Endothelial cell (in vitro differentiated cells): Measurements from ENCODE around the gene MADD. TPM values are rescaled to one million over a fixed set of nuclear protein-coding genes. Genes with fewer than 3 reads are reported as not detected.

Experiments used
- DNase-seq: peaks from one replicate; pipeline ENCODE4 v3.0.0; 2021; ENCODE audit warnings: low spot score
- H3K27ac Mint-ChIP-seq: one replicate; pipeline ENCODE4 v1.8.0; 2021; ENCODE audit warnings: mixed read lengths, inconsistent platforms; ENCODE audit not compliant: unreplicated experiment
- H3K27me3 Mint-ChIP-seq: one replicate; pipeline ENCODE4 v1.8.0; 2021; ENCODE audit warnings: mild to moderate bottlenecking, moderate library complexity, mixed read lengths, inconsistent platforms; ENCODE audit not compliant: unreplicated experiment
- H3K36me3 Mint-ChIP-seq: one replicate; pipeline ENCODE4 v1.8.0; 2021; ENCODE audit warnings: mild to moderate bottlenecking, low read depth, mixed read lengths, inconsistent platforms; ENCODE audit not compliant: unreplicated experiment
- H3K4me1 Mint-ChIP-seq: one replicate; pipeline ENCODE4 v1.8.0; 2021; ENCODE audit warnings: mild to moderate bottlenecking, mixed read lengths, inconsistent platforms; ENCODE audit not compliant: unreplicated experiment
- H3K4me3 Mint-ChIP-seq: one replicate; pipeline ENCODE4 v1.8.0; 2021; ENCODE audit warnings: mild to moderate bottlenecking, mixed read lengths, inconsistent platforms; ENCODE audit not compliant: unreplicated experiment
- H3K9me3 Mint-ChIP-seq: one replicate; pipeline ENCODE4 v1.8.0; 2021; ENCODE audit warnings: mixed read lengths, inconsistent platforms; ENCODE audit not compliant: unreplicated experiment
- total RNA-seq: library from RNA; stranded (reverse); fragmentation: NEBNext Ultra II Directional; extraction: Animal tissue kit (Norgen Biotek cat#: 25700); gene quantifications from one replicate; pipeline ENCODE4 v1.2.1, GENCODE V29; 2021; ENCODE audit not compliant: unreplicated experiment
- TF ChIP-seq, protein P1 (sequence below): fragments of 200-600 bp; sonication (generic); IDR thresholded peaks from one replicate; pipeline ENCODE4 v1.5.0; 2021; ENCODE audit warnings: antibody characterized with exemption; ENCODE audit not compliant: unreplicated experiment

The MADD gene
- total RNA-seq, 1 donor from 2014 or later: 61.2 TPM

DNA sequence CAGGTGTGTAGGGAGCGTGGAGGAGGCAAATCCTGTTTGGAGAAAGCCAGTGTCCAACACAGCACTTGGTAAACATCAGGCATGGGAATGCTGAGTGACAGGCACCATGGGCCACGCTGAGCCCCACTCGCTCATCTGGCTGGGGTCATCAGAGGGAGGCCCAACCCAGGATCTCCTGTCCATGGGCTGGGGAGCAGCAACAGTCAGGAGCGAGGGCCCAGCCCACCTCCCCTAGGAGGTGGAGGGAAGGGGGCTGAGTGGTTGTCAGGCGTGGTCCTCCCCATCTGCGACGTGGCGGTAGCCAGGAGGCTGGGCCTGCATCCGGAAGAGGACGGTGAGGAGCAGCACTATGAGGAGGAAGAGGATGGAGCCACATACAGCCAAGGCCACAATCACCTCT, 30.1 kb upstream of the MADD start:
- Mint-ChIP-seq H3K27ac (no peak overlapping the region), H3K27me3 (peaks cover 12% of the 10 kb centered on the region), H3K4me1 (peaks cover 16% of the 10 kb centered on the region), H3K4me3 (no peak overlapping the region), H3K36me3 (peaks cover 50% of the 10 kb centered on the region), H3K9me3 (no peaks in the 10 kb centered on the region)
- DNase-seq: no peak
- TF ChIP-seq, protein P1, sequence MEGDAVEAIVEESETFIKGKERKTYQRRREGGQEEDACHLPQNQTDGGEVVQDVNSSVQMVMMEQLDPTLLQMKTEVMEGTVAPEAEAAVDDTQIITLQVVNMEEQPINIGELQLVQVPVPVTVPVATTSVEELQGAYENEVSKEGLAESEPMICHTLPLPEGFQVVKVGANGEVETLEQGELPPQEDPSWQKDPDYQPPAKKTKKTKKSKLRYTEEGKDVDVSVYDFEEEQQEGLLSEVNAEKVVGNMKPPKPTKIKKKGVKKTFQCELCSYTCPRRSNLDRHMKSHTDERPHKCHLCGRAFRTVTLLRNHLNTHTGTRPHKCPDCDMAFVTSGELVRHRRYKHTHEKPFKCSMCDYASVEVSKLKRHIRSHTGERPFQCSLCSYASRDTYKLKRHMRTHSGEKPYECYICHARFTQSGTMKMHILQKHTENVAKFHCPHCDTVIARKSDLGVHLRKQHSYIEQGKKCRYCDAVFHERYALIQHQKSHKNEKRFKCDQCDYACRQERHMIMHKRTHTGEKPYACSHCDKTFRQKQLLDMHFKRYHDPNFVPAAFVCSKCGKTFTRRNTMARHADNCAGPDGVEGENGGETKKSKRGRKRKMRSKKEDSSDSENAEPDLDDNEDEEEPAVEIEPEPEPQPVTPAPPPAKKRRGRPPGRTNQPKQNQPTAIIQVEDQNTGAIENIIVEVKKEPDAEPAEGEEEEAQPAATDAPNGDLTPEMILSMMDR: no peak

DNA sequence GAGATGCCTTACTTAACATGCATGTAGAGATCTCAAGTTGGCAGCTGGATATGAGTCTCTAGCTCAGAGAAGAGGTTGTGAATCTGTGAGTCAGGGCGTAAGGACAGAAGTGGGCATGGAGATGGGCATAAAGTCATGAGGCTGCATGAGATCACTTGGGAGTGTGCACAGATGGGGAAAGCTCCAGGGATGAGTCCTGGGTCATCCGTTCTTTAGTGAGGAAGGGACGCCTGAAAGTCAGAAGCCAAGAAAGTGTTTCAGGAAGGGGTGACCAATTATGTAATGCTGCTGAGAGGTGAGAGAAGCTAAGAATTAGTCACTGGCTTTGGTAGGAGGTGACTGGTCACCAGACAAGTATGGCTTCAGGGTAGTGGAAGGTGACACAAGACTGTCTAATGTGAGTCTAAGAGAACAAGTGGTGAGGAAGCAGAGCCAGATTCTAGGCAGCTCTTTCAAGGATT, 28.1 kb upstream of the MADD start:
- Mint-ChIP-seq H3K27ac (peak overlapping the region; percentile 0), H3K9me3 (no peaks in the 10 kb centered on the region), H3K4me1 (peaks cover 9% of the 10 kb centered on the region), H3K36me3 (peaks cover 55% of the 10 kb centered on the region), H3K4me3 (peak overlapping the region; percentile 47), H3K27me3 (peaks cover 10% of the 10 kb centered on the region)
- TF ChIP-seq, protein P1: no peak
- DNase-seq: no peak

DNA sequence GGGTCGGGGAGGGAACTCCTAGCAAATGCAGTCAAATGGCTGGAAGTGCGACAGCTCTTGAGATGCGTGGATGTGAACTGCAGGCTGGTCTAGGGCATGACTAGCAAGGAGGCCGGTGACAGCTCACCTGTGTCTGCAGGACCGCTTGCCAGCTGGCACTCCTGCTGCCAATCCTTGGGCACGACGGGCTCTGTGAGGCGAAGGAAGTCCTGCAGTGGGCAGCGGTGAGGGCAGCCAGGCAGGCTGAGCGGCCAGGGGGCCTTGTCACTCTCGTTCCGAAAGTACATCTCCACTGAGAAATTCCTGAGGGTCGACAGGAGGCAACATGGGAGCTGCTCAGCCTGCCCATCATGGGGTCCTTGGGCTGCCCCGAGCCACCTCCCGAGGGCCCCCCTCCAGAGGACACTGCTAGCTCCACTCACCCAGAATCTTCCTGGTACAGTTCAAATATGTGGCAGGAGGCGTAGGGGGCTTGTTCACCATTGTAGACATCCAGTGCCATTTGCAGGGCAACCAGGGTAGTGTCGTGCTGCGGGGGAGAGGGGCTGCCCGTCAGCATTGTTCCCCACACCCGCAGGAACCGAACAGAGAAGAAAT, 27.2 kb upstream of the MADD start:
- peaks cover 52% of the 10 kb centered on the region for H3K36me3 Mint-ChIP-seq
- no peak overlapping the region for H3K27ac Mint-ChIP-seq
- H3K4me3 Mint-ChIP-seq: no peak overlapping the region

DNA sequence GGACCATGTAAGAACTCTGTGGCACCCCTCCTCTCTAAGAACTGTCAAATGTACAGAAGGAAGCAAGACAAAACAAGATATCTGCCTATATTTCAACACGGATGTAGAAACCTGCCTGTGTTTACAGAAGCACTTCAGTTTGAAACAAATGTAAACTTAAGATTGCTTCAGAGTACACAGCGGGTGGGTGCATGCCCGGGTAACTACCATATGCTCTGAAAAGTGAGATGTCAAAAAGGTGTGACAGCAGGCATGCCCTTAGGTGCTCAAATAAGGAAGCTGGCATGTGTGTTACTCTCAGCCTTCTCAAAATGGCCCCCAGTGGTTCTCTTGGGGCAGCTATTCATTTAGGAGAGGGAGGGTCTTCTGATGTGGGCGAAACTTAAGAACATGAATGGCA, 26.5 kb upstream of the MADD start:
- TF ChIP-seq, protein P1: no peak
- DNase-seq: no peak
- Mint-ChIP-seq H3K9me3 (no peaks in the 10 kb centered on the region), H3K36me3 (peaks cover 51% of the 10 kb centered on the region), H3K27ac (no peak overlapping the region), H3K4me3 (peak overlapping the region; percentile 18), H3K4me1 (peaks cover 8% of the 10 kb centered on the region), H3K27me3 (peaks cover 10% of the 10 kb centered on the region)

More for the DNA sequence above, 27.2 kb upstream of the MADD start:
- peaks cover 4% of the 10 kb centered on the region for H3K4me1 Mint-ChIP-seq
- DNase-seq: no peak
- no peaks in the 10 kb centered on the region for H3K9me3 Mint-ChIP-seq
- peaks cover 10% of the 10 kb centered on the region for H3K27me3 Mint-ChIP-seq
- TF ChIP-seq, protein P1: no peak

DNA sequence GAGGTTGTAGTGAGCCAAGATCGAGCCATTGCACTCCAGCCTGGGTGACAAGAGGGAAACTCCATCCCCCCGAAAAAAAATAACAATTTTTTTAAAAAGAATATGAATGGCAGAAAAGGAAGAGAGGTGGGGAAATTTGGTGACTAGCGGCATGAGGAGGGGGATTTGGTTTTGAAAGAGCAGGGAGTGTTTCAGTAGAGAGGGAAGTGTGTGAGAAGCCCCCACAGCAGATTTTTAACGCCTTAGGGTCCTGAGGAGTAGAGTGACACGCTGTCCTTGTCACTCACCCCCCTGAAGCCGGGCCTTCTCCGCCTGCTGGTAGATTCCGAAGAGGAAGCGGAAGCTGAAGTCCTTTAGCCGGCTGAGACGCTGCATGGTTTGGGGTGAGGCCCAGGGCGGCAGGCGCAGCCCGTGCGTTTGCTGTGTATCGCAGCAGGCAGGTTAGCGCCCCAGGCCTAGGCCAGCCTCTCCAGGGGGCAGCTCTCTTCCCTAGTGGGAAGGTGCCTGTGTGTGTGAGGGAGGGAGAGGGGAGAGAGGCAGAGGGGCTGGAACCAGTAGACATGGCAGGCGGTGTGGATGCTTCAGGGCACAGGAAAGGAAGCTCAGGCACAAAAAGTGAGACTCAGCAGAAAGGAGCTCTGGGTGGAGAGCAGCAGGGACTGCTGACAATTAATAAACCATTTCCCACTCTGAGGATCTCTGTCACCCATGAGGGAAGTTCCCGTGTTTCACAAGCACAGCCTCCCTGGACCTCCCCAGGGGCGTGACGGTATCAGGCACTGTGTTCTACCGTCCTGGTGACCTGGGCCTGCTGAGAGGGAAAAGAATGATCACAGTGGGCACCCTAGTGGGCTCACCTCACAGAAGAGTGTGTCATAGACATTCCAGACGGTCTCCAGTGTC, 25.2 kb upstream of the MADD start:
- Mint-ChIP-seq H3K4me3 (no peak overlapping the region), H3K27ac (no peak overlapping the region), H3K27me3 (peaks cover 9% of the 10 kb centered on the region), H3K36me3 (peaks cover 47% of the 10 kb centered on the region), H3K4me1 (peaks cover 19% of the 10 kb centered on the region), H3K9me3 (no peaks in the 10 kb centered on the region)
- TF ChIP-seq, protein P1: no peak
- DNase-seq: no peak
